Dermis blood vessel endothelial cell (primary cell): ENCODE results near the gene AQP3. TPM values are rescaled to one million over a fixed set of nuclear protein-coding genes. Genes with fewer than 3 reads are reported as not detected.
"Not testable (repeated sequence)": the region's sequence is repeated elsewhere in the genome, so short reads cannot be mapped to it uniquely, and the experiment has no call there.

Experiments used
- DNase-seq: peaks from one replicate; pipeline ENCODE4 v3.0.0; 2010
- total RNA-seq: library from RNA; depleted of rRNA; stranded (reverse); fragments of >200 nt; gene quantifications from 2 replicates; pipeline ENCODE4 v1.2.3, GENCODE V29; 2014

AQP3 gene
- under 0.01 and 0.51 TPM in 2 replicates for total RNA-seq

DNA sequence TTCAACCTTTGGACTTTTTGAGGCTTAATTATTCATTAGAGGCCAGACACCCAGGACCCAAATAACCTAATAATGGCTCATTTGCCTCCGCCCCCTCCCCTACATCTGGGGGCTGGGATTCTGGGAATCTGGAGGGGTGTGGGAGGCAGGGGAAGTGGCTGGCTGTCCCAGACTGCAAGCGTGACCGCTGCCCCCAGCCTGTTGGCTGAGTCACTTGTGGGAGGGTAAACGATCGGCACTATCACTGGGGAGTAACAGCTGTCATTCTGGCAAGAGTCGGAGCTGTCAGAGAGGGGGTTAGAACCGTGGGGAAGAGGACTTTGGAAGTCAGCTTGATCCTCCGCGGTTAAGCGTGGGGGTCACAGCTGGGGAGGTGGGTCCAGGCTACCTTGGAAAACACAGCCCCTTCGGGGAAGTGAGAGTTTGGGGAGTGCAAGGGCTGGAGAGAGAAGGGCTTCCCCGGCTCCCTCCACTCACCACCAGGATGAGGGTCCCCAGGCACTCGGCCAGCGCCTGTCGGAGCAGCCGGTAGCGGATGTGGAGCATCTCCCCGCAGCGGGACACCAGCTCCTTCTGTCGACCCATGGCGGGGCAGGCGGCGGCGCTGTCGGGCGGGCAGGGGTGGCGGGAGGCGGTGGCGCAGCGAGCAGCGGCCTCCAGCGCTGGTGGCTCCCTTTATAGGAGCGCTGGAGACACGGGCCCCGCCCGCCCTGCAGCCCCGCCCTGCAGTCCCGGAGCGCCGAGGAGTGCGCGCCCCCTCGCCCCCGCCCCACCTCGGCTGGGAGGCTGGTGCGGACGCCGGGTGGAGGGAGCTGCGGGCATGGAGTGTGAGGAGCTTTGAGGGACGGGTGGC lies at the start of gene AQP3:
AQP3 (minus strand) TSS at position 648 of the 853 bp plus-strand sequence; CDS start at position 585, 63 bp downstream.
- DNase-seq = peak; percentile 59

DNA sequence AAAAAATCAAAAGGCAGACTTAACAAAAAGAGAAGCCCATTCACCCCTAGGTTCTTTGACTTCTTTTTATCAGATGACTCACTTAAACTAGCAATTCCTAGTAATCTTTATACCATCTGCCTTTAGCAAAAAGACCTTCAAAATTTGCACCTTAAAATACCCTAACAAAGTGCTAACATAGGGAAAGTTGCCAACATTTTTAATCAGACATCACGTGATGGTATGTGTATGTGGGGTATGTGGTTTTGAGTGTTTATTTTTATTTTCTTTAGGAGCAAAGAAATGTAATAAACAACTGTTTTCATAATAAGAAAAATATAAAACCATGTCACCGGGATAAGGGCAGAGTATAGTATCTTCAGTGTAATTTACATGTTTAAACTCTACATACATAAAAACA lies 46.4 kb upstream of the AQP3 start:
- DNase-seq = not testable (repeated sequence)

DNA sequence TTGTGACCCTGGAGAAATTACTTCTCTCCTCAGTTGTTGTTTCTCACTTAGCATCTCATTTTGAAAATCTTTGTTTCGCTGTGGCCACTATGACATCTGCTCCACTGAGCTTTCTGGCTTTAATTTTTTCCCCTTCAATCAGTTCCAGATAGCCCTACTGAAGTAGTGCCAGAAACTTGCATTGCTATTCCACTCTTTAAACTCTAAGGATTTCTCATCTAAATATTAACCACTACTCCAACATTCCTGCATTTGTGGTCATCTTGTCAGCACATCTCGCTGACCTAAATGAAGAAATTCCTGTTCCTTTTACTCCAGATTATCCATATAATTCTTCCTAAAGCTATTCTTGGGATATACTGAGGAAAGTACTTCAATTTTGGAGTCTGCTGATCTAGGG lies 41.7 kb upstream of the AQP3 start:
- no peak for DNase-seq

DNA sequence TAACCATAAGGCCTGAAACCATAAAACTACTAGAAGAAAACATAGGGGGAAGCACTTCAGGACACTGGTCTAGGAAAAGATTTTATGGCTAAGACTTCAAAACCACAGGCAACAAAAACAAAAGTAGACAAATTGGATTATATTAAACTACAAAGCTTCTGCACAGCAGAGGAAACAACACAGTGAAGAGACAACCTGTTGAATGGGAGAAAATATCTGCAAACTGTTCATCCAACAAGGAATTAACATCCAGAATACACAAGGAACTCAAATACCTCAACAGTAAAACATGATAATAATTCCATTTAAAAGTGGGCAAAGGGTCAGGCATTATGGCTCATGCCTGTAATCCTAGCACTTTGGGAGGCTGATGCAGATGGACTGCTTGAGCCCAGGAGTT lies 37.9 kb upstream of the AQP3 start:
- not testable (repeated sequence) for DNase-seq

DNA sequence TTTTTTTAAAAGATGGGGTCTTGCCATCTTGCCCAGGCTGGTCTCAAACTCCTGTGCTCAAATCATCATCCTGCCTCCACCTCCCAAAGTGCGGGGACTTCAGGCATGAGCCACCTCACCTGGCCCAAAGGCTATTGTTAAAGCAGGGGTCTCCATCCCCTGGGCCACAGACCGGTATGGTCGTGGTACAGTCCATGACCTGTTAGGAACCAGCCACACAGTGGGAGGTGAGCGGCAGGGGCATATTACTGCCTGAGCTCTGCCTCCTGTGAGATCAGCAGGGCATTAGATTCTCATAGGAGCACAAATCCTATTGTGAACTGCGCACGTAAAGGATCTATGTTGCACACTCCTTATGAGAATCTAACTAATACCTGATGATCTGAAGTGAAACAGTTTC lies 33.6 kb upstream of the AQP3 start:
- DNase-seq = no peak

DNA sequence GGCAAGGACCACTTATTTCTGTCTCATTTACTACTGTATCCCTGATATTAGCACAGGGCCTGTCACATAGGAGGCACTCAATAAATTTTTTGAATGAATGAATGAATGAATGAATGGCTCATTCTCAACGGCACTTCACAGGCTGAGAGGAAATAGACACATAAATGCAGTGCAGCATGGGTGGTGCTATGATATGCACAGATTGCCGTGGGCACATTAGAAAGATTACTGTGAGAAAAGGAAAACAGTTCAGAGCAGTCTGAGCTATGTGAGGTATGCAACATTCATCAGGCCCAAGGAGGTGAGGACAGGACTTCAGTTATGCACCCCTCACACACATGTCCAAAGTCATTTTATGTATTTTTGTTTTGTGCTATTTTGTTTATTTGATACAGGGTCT lies 32.7 kb upstream of the AQP3 start:
- DNase-seq = no peak

DNA sequence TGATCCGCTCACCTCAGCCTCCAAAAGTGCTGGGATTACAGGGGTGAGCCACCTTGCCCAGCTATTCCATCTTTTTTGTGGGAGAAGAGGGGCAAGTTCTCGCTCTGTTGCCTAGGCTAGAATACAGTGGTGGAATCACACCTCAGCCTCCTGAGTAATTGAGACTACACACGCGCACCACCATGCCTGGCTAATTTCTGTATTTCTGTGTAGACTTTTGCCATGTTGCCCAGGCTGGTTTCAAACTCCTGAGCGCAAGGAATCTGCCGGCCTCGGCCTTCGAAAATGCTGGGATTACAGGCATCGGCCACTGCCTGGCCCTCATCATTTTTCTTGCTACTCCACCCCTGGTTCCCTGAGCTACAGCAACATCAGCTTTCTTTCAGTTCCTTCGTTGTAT lies 29.1 kb upstream of the AQP3 start:
- no peak for DNase-seq

DNA sequence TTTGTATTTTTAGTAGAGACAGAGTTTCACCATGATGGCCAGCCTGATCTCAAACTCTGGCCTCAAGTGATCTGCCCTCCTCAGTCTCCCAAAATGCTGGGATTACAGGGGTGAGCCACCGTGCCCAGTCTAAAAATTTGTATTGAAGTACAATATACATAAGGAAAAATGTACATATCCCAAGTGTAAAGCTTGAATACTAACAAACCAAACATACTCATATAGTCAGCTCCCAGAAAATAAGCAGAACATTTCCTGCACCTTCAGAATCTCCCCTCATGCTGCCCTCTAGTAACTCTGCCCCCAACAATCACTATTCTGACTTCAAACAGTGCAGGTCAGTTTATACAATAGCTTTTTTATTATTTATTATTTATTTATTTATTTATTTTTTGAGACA lies 28.0 kb upstream of the AQP3 start:
- no peak for DNase-seq

DNA sequence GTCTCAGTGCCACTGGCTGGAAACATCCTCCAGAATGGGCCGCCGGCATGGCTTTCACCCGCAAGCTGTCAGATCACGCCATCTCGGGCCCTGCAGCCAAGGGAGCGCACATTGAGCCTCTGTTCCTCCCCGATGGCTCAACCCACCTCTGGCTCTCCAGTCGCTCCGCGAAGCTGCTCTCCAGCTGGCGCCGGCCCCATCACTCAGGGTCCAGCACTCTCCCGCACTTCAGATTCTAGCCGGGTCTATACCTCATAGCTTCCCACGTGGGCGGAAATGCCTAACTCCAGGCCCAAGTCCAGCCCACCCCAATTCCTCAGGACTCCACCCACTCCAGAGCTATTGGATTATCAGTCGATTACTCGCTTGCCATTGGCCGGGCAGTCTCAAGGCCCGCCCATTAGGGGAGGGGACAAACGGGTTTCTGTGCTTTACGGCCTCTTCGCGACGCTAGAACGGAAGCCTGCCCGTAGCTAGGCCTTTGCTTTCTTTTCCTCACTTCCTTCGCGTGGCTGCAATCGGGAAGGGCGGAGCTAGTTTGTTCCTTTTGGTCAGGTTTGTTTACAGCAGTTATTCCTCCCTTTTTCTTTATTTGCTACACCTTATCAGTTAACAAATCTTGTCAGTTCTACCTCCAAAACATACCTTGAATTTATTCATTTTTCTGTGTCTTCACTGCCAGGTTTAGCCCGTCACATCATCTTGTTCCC lies 26.4 kb upstream of the AQP3 start, which contains the start of gene NOL6:
NOL6 (minus strand) TSS at position 282 of the 710 bp plus-strand sequence; CDS start at position 200, 82 bp downstream.
- peak; percentile 100 for DNase-seq

DNA sequence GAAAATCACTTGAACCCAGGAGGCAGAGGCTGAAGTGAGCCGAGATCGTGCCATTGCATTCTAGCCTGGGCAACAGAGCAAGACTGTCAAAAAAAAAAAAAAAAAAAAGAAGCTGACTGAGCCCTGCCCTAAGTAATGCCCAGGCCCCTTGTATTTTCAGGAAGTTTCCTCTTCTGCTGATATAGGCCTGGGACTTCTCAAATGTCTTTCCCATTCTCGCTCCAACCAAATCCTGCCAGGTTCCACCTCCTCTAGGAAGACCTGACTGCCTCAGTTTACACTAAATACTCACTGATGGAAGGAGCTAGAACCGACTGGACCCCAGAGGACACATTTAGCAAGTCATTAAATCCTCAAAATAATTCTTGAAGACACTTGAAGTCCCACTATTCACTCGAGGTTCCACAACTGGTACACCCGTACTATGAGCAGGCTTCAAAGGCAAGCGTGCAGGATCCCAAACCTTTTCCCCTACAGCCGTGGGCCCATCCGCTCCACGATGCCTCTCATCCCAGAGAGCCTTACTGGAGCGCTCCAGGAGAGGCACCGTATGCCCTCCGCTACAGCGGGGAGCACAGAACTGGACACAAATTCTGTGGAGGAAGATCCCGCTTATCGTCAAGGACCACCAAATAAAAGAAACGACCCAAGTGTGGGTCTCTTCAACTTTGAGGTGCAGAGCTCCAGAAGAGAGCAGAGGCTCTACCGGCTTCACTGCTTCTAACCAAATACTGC lies 25.7 kb upstream of the AQP3 start:
- DNase-seq = peak; percentile 14

DNA sequence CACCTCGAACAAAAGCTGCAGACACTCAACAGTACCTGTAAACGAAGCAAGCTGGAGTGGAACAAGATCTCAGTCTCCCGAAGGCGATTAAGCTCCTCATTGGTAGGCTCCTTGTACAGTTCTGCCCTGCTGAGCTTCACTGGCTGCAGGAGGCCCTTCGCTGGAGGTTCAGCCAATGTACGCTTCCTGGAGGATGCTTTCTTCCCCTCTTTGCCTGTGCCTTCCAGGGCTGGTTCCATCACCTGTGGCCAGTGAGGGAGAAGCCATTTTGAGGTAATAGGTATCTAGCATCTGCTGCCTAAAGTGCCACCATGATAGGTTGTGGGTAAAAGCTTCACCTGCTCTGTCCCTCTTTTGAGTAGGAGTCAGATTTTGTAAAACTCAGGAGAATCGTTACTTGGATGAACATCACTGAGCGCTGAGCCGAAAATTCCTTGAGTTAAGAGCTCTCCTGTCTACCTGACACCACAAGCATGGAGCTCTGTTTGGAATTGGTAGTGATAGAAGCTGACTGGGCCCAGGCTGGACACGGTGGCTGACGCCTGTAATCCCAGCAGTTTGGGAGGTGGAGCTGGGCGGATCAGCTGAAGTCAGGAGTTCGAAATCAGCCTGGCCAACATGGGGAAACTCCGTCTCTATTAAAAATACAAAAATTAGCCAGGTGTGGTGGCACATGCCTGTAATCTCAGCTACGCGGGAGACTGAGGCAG lies 24.9 kb upstream of the AQP3 start:
- DNase-seq = no peak

DNA sequence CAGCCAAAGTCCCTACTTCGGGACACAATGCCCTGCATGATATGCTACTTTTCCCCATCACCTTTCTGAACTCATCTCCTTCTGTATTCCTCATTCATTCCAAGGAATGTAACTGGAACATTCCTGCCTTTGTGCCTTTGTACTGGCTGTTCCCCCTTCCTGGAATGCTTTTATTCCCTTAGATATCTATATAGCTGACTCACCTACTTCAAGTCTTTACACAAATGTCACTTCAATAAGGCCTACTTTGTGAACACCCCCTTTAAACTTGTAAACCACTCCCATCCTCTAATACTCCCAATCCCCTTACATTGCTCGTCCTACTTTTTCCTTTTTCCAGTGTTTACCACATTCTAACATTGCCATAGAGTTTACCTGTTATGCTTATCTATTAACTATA lies 24.0 kb upstream of the AQP3 start:
- no peak for DNase-seq

DNA sequence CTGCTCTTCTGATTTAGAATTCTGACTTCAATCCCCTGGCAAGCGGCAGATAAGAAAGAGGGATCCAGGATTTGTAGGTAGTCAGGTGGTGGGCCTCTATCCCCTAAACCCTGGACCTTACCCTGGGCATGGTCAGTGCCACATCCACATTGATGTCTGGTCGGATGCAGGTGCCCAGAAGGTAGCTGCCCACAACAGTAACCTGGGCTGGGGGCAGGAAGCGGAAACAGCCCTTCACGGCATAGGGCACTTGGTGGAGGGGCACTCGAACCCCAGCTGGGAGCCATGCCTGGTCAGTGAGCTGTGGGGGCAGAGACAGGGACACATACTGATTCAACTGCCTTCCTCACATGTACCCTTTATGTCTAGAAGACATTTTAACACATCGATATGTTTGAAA lies 22.5 kb upstream of the AQP3 start:
- DNase-seq = no peak

DNA sequence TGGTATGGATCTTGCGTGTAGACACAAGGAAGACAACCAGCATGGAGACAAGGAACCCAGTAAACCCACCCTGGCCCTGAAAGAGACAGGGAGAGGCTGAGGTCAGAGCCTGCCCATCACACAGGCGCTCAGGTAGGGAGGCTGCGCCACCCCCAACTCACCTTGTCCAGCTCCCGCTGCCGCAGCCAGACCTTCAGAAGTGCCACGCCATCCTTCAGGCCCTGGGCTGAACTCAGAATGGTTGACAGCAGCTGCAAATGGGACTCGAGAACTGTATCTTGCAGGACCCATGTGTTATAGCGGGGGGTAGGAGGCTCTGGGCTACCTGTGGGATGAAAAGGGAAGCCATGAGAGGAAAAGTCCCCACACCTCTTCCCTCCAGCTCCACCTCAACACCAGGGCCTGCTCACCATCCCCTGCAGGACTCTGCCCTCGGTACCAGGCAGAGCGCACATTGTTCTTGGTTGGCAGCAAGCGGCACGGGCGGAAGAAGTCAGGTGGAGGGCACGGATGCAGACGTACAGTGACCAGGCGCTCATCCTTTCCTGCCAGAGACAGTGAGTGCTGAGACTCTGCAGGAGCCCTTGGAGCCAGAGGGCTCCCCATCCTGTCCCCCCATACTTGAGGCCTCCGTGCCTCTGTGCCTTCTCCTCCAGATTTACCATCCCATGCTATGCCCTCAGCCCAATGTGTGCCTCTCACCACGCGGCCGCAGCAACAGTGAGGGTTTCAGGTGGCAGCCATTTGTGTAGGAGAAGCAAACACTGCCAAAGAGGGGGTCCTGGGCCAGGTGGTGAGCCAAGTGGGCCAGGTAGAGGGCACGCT lies 21.6 kb upstream of the AQP3 start:
- DNase-seq = no peak

DNA sequence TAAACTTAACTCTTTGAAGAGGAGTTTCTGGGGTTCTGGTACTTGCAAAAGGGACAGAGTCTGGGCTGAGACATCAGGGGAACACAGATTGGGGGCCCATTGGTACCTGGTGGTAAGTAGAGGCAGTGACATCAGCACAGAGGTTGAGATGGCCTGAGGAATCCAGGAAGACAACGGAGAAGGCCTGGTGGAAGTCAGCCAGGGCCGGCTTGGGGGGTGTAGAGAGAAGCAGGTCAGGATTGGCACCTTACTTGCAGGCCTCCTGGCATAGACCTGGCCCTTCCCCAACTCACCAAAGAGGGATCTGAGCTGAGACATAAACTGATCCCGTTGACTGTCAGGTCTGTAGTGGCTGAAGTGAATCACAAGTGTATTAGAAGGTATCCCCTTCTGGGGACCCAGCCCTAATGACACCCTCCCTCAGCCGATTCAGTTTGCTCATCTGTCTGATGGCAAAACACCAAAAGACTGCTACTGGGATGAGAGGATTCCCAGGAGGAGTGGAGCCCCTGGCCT lies 20.9 kb upstream of the AQP3 start:
- DNase-seq = no peak

DNA sequence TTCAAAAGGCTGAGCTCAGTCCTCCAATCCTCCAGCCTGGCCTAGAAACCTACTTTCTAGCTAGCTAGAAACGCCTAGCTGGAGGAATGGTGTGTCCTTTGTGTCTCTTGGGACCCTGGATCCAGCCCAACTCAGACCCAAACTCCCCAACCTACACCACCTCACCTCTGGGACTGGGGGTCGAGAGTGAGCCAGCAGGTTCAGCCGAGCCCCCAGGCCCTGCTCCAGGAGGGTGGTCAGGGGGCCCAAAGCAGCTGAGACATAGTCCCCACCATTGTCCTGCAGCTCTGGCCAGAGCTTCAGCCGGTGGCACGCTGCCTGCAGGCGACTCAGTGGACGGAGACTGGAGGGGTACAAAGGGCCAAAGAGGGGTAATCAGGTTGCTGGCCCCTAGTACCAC lies 20.1 kb upstream of the AQP3 start:
- no peak for DNase-seq

DNA sequence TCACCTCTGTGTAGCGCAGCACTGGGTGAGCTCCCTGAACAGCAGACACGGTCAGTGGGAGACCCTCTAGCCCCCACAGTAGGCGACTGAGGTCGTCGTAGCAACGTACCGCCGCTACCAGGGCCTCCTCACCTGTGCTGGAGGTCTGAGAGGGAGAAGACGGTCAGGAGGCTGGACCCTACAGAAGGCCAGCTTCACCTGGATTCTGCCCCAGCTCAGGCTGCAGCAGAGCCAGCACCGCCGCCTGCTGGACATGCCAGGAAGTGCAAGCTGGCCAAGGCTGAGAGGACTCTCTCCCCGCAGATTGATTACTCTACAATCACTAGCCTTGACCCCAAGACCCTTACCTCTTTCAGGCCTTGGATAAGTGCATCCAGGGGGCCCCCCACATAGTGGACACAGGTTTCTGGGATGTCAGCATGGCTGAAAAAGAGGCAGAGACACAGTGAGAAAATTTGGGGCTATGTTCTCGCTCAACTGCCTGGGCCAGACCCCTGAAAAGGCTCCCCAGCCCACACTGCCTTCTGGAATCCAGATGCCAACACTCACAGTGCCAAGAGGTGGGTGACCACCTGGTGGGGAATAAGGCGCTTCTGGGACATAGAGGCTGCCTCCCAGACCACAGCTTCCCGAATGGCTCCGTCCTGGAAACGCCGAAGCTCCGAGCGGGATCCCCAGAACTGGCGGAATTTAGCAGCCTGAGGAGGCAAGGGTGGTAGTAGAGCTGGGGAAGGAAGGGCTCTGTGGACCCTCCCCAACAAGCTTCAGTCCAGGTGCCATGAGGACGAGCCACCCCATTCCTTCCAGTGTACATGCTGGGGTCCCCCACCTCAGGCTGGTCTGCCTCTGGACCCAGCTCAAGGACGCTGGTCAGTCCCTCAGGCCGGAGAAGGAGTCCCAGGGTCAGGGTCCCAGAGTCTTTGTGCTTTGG lies 19.4 kb upstream of the AQP3 start:
- peak; percentile 72 for DNase-seq

DNA sequence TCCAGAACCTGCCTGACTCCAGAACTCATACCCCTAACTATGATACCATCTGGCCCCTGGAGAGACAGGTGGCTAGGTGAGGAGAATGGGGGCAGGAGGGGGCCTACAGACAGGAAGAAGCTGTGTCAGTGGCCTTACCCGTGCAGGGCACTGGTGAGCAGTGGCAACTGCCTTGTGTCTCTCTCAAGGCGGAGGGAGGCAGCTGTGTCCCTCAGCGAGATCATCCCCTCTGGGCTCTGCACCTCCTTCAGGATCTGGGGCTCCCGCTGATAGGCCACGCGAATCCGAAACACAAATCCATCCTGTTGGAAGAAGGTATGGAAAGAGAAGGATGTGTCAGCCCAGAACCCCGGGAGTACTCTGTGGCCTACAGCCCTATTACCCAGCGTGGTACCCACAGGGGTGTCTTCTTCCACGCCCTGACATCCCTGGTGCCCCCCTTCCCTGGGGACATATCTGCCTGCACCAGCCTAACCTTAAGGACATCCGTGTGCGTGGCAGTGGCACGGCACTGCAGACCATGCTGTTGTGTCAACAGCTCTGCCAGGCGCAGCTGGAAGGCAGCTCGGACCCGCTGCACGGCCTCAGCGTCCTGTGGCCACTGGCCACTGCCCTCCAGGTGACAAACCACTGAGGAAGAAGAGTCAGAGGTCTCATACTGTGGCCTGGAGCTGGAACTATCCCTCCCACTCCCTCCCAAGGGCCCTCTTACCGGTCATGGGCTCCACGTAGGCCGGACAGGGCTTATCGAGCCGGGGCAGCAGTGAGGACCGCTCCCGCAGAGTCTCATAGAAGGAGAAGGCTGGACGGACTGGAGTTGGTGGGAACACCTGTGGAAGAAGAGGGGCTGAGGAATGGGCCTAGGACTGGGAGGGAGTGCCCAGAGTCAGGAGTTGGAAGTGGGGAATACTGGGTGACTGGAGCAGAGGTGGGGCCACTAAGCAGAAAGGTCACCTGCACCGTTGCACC lies 18.5 kb upstream of the AQP3 start:
- DNase-seq = no peak

DNA sequence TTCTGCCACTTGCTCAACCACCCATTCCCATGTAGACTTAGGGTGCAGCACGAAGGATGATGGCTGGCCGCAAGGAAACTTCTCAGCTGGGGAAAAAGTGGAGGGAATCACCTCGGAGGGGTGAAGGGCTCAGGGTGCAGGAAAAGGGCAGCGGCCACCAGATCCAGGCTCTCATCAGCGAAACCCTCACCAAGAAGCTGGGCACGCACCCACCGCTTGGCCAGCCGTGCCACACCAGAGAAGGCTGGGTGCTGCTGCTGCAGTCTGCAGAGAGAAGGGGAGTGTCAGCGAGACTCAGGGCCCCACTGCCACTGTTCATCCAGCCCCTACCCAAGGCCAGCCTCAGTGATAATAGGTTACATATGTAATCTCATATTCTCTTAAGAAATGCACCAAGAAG lies 17.7 kb upstream of the AQP3 start:
- DNase-seq = no peak
